Measurements from ENCODE around the gene LCE3D. TPM values are rescaled to one million over a fixed set of nuclear protein-coding genes. Genes with fewer than 3 reads are reported as not detected.
"Not testable (repeated sequence)": the region's sequence is repeated elsewhere in the genome, so short reads cannot be mapped to it uniquely, and the experiment has no call there.

LCE3D gene
- total and polyA plus RNA-seq, 4 experiments from 2014 or later: not detected

DNA sequence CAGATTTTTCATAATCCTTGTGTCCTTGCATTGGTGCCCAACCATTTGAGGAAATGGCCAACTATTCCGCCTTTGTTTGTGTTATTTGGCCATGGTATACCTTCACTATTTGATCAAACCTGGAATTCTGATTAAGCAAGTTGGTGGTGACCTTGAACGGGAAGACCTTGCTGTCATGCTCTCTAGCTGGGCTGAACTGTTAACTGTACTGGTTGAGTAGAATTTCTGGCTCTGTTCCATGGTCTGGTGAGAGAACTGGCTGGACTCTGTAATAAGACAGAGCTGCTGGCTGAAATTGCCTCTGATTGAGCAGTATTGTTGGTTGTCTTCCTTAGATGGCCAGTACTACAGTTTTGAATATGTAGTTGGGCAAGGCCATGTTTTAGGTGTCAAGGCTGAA, 16.7 kb upstream of the LCE3D start:
- no peaks in the 10 kb centered on the region for H3K9me3 ChIP-seq (ENCODE audit: control insufficient read depth in 1 of 2, low read length in 2 of 2)
- H3K27me3 ChIP-seq (ENCODE audit: insufficient read depth, low read length): no peaks in the 10 kb centered on the region
- H3K4me3 ChIP-seq (ENCODE audit: low read length in 2 of 2): no peak overlapping the region
- H3K4me1 Mint-ChIP-seq: no peaks in the 10 kb centered on the region
- no peaks in the 10 kb centered on the region for H3K36me3 Mint-ChIP-seq
- no peak overlapping the region for H3K27ac ChIP-seq (ENCODE audit: low read depth, low read length)
- intact Hi-C loops (cut with micrococcal nuclease): no loop called here
- no peaks in the 10 kb centered on the region for H3K4me1 ChIP-seq (ENCODE audit: insufficient read depth, low read length)
- H3K4me3 Mint-ChIP-seq: no peak overlapping the region
- no peaks in the 10 kb centered on the region for H3K36me3 ChIP-seq (ENCODE audit: insufficient read depth, low read length)
- DNase-seq: no peak
- peaks cover 0 to 16% (median 0%) of the 10 kb centered on the region in 8 donors for H3K9me3 Mint-ChIP-seq
- ChIA-PET CTCF (ENCODE audit: partially characterized antibody) (no interaction called here), POLR2A (ENCODE audit: partially characterized antibody) (no interaction called here)
- H3K27ac Mint-ChIP-seq: no peak overlapping the region
- H3K27me3 Mint-ChIP-seq: no peaks in the 10 kb centered on the region

DNA sequence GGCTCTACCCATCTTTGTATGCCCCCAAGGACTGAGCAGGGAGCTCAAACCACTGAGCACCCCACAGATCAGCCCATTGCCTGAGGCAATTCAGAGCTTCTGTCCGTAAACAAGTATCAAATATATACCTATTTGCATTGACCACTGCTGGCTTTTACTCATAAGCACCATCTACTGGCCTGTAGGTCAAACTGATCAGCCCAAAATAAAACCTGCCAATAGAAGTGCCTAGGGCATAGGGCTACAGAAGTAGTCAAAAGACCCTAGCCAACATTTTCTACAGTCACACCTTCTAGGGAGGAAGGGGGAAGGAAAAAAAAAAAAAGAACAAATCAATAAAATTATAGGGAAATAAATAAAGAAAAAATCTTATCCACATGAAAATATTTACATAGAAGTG, 5.3 kb upstream of the LCE3D start:
- Mint-ChIP-seq H3K27me3 (peaks cover 0 to 2% of the 10 kb centered on the region in 2 donors), H3K4me1 (no peaks in the 10 kb centered on the region), H3K4me3 (no peak overlapping the region), H3K36me3 (no peaks in the 10 kb centered on the region), H3K9me3 (peaks cover 0 to 7% (median 0%) of the 10 kb centered on the region in 8 donors), H3K27ac (no peak overlapping the region)
- CTCF ChIA-PET (ENCODE audit: partially characterized antibody): no interaction called here
- no peak overlapping the region for H3K27ac ChIP-seq (ENCODE audit: low read depth, low read length)
- intact Hi-C loops (cut with micrococcal nuclease): no loop called here
- H3K27me3 ChIP-seq (ENCODE audit: insufficient read depth, low read length): no peaks in the 10 kb centered on the region
- POLR2A ChIA-PET (ENCODE audit: partially characterized antibody): no interaction called here
- no peak overlapping the region for H3K4me3 ChIP-seq (ENCODE audit: low read length in 2 of 2)
- no peaks in the 10 kb centered on the region for H3K4me1 ChIP-seq (ENCODE audit: insufficient read depth, low read length)
- H3K36me3 ChIP-seq (ENCODE audit: insufficient read depth, low read length): no peaks in the 10 kb centered on the region
- DNase-seq: no peak
- no peaks in the 10 kb centered on the region for H3K9me3 ChIP-seq (ENCODE audit: control insufficient read depth in 1 of 2, low read length in 2 of 2)

DNA sequence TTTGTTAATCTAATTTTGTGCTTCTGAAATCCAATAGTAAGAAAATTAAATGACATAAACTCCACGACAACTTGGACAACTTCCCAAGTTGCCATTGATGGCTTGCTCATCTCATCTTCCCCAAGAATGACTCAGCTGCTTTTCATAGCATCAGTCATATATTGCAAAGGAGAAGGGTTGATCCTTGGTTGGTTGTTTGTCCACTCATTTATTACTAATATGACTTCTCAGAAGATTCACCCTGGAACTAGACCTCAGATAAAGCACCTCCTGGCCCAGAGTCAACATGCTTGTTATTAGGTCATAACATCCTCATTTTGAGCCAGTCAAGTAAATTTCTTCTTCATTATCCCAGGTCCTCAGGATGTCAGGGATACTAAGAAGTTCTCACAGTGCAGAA, 2.3 kb upstream of the LCE3D start:
- H3K27ac Mint-ChIP-seq: no peak overlapping the region
- intact Hi-C loops (cut with micrococcal nuclease): no loop called here
- Histone ChIP-seq H3K4me3 (ENCODE audit: low read length in 2 of 2) (no peak overlapping the region), H3K27ac (ENCODE audit: low read depth, low read length) (no peak overlapping the region), H3K4me1 (ENCODE audit: insufficient read depth, low read length) (no peaks in the 10 kb centered on the region), H3K9me3 (ENCODE audit: control insufficient read depth in 1 of 2, low read length in 2 of 2) (no peaks in the 10 kb centered on the region), H3K27me3 (ENCODE audit: insufficient read depth, low read length) (no peaks in the 10 kb centered on the region), H3K36me3 (ENCODE audit: insufficient read depth, low read length) (no peaks in the 10 kb centered on the region)
- no peaks in the 10 kb centered on the region for H3K36me3 Mint-ChIP-seq
- H3K4me3 Mint-ChIP-seq: no peak overlapping the region
- H3K27me3 Mint-ChIP-seq: peaks cover 5 to 12% of the 10 kb centered on the region in 2 donors
- CTCF ChIA-PET (ENCODE audit: partially characterized antibody): no interaction called here
- DNase-seq: no peak
- peaks cover 0 to 3% (median 0%) of the 10 kb centered on the region in 4 donors for H3K4me1 Mint-ChIP-seq
- peaks cover 0 to 7% (median 0%) of the 10 kb centered on the region in 8 donors for H3K9me3 Mint-ChIP-seq
- POLR2A ChIA-PET (ENCODE audit: partially characterized antibody): no interaction called here

DNA sequence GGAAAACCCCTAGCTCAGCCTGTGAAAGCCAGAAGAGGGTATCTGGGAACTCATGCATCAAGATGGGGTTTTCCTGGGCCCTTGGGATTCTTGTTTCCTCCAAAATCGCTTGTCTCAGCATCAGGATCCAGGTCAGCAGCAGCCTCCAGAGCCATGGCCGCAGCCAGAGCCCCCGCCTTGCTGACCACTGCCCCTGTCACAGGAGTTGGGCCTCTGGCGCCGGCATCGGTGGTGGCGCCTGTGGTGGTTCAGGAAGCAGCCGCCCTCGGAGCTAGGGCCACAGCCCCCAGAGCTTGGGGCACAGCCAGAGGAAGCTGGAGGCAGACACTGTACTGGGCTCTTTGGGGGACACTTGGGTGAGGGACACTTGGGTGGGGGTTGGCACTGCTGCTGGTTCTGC, 790 bp downstream of the LCE3D start:
- H3K27me3 ChIP-seq (ENCODE audit: insufficient read depth, low read length); intact Hi-C loops (cut with micrococcal nuclease); H3K9me3 ChIP-seq (ENCODE audit: control insufficient read depth in 1 of 2, low read length in 2 of 2); H3K4me1 ChIP-seq (ENCODE audit: insufficient read depth, low read length); POLR2A ChIA-PET (ENCODE audit: partially characterized antibody); H3K4me3 ChIP-seq (ENCODE audit: low read length in 2 of 2); H3K27ac ChIP-seq (ENCODE audit: low read depth, low read length); H3K9me3 Mint-ChIP-seq; H3K36me3 ChIP-seq (ENCODE audit: insufficient read depth, low read length); CTCF ChIA-PET (ENCODE audit: partially characterized antibody); H3K4me3 Mint-ChIP-seq; H3K36me3 Mint-ChIP-seq; H3K4me1 Mint-ChIP-seq; DNase-seq; H3K27ac Mint-ChIP-seq: not testable (repeated sequence)
- peaks cover 15 to 21% of the 10 kb centered on the region in 2 donors for H3K27me3 Mint-ChIP-seq

DNA sequence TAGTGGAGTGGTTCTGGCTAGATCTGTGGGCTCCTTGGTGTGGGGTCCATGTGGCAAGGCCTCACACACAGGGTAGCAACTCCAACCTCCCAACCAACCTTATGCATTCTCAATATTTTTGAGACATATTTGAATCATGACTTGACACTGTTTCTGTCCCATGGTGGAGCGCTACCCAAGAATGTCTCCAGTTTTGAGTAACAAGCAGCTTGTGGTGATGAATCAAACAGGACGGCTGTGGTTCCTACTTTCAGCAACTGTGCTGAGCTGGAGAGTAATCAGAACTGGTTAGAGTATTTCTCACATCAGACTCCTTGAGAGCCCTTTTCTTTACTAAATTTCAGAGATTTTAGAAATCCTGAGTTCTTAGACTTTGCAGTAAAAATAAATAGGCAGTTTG, 3.1 kb downstream of the LCE3D start:
- H3K36me3 Mint-ChIP-seq: no peaks in the 10 kb centered on the region
- POLR2A ChIA-PET (ENCODE audit: partially characterized antibody): no interaction called here
- Histone ChIP-seq H3K4me1 (ENCODE audit: insufficient read depth, low read length) (no peaks in the 10 kb centered on the region), H3K4me3 (ENCODE audit: low read length in 2 of 2) (no peak overlapping the region), H3K36me3 (ENCODE audit: insufficient read depth, low read length) (no peaks in the 10 kb centered on the region), H3K27me3 (ENCODE audit: insufficient read depth, low read length) (no peaks in the 10 kb centered on the region), H3K9me3 (ENCODE audit: control insufficient read depth in 1 of 2, low read length in 2 of 2) (no peaks in the 10 kb centered on the region), H3K27ac (ENCODE audit: low read depth, low read length) (no peak overlapping the region)
- no peak overlapping the region for H3K27ac Mint-ChIP-seq
- no peak overlapping the region for H3K4me3 Mint-ChIP-seq
- H3K4me1 Mint-ChIP-seq: peaks cover 0 to 3% (median 0%) of the 10 kb centered on the region in 4 donors
- no peak for DNase-seq
- peaks cover 0 to 3% (median 0%) of the 10 kb centered on the region in 8 donors for H3K9me3 Mint-ChIP-seq
- peaks cover 24 to 36% of the 10 kb centered on the region in 2 donors for H3K27me3 Mint-ChIP-seq
- CTCF ChIA-PET (ENCODE audit: partially characterized antibody): no interaction called here
- intact Hi-C loops (cut with micrococcal nuclease): no loop called here

DNA sequence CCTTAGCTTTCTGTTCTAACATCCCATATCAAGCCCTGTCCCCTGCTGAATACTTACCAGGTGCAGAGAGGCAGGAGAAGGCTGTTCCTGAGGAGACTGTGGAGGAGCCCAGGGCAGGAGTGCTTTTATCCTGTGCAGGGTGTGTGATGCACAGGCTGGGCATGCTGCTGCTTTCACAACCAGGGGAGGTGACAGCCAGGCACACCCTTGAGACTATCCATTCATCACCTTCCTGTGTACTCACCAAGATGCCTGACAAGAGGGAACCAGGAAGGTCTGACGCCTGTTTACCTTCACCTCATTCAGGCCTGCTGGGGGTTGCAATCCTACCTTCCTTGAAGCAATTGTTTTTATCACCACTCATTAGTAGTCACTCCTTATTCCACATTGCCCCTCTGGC, 13.6 kb downstream of the LCE3D start, which contains the start of gene LCE3E:
LCE3E (minus strand) TSS at position 100 of the 400 bp plus-strand sequence. CDS start 572 bp downstream, outside the sequence.
- no peak within 1 kb of the TSS for H3K4me3 ChIP-seq (ENCODE audit: low read length in 2 of 2)
- intact Hi-C loops (cut with micrococcal nuclease): no loop called here
- no peaks in the 10 kb centered on the region for H3K36me3 ChIP-seq (ENCODE audit: insufficient read depth, low read length)
- Mint-ChIP-seq H3K27ac (no peak within 1 kb of the TSS), H3K4me1 (no peaks in the 10 kb centered on the region), H3K4me3 (no peak within 1 kb of the TSS), H3K27me3 (peaks cover 6 to 8% of the 10 kb centered on the region in 2 donors), H3K36me3 (no peaks in the 10 kb centered on the region), H3K9me3 (peaks cover 0 to 26% (median 19%) of the 10 kb centered on the region in 8 donors)
- POLR2A ChIA-PET (ENCODE audit: partially characterized antibody): no interaction called here
- no peaks in the 10 kb centered on the region for H3K4me1 ChIP-seq (ENCODE audit: insufficient read depth, low read length)
- DNase-seq: no peak
- no peaks in the 10 kb centered on the region for H3K9me3 ChIP-seq (ENCODE audit: control insufficient read depth in 1 of 2, low read length in 2 of 2)
- H3K27ac ChIP-seq (ENCODE audit: low read depth, low read length): no peak within 1 kb of the TSS
- CTCF ChIA-PET (ENCODE audit: partially characterized antibody): no interaction called here
- no peaks in the 10 kb centered on the region for H3K27me3 ChIP-seq (ENCODE audit: insufficient read depth, low read length)

DNA sequence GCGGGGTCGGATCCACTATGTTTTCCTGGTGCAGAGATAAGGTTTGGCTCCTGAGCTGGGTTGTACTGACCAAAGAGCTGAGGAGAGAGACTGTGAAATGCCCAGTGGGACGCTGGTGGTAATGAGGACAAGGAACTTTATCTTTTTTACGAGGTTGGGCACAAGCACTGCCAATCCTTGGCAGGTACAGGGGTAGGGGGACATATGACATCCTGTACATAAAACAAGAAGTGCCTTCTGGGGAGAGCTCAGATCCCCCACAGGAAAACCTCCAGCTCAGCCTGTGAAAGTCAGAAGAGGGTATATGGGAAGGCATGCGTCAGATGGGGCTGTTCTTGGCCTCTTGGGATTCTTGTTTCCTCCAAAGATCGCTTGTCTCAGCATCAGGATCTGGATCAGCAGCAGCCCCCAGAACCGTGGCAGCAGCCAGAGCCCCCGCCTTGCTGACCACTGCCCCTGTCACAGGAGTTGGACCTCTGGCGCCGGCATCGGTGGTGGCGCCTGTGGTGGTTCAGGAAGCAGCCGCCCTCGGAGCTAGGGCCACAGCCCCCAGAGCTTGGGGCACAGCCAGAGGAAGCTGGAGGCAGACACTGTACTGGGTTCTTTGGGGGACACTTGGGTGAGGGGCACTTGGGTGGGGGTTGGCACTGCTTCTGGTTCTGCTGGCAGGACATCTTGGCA, 14.6 kb downstream of the LCE3D start:
- H3K27ac ChIP-seq (ENCODE audit: low read depth, low read length): no peak overlapping the region
- Mint-ChIP-seq H3K27me3 (peaks cover under 1 to 4% of the 10 kb centered on the region in 2 donors), H3K9me3 (peaks cover 0 to 25% (median 15%) of the 10 kb centered on the region in 8 donors), H3K4me1 (no peaks in the 10 kb centered on the region), H3K4me3 (no peak overlapping the region), H3K27ac (no peak overlapping the region), H3K36me3 (no peaks in the 10 kb centered on the region)
- no peak overlapping the region for H3K4me3 ChIP-seq (ENCODE audit: low read length in 2 of 2)
- CTCF ChIA-PET (ENCODE audit: partially characterized antibody): no interaction called here
- H3K9me3 ChIP-seq (ENCODE audit: control insufficient read depth in 1 of 2, low read length in 2 of 2): no peaks in the 10 kb centered on the region
- no peak for DNase-seq
- POLR2A ChIA-PET (ENCODE audit: partially characterized antibody): no interaction called here
- no peaks in the 10 kb centered on the region for H3K4me1 ChIP-seq (ENCODE audit: insufficient read depth, low read length)
- intact Hi-C loops (cut with micrococcal nuclease): no loop called here
- H3K36me3 ChIP-seq (ENCODE audit: insufficient read depth, low read length): no peaks in the 10 kb centered on the region
- H3K27me3 ChIP-seq (ENCODE audit: insufficient read depth, low read length): no peaks in the 10 kb centered on the region
